Endothelial cell (in vitro differentiated cells): ENCODE results near the gene GABRG2. TPM values are rescaled to one million over a fixed set of nuclear protein-coding genes. Genes with fewer than 3 reads are reported as not detected.

ENCODE experiments used
- DNase-seq: peaks from one replicate; pipeline ENCODE4 v3.0.0; 2021; ENCODE audit warnings: low spot score
- H3K27ac Mint-ChIP-seq: one replicate; pipeline ENCODE4 v1.8.0; 2021; ENCODE audit warnings: mixed read lengths, inconsistent platforms; ENCODE audit not compliant: unreplicated experiment
- H3K27me3 Mint-ChIP-seq: one replicate; pipeline ENCODE4 v1.8.0; 2021; ENCODE audit warnings: mild to moderate bottlenecking, moderate library complexity, mixed read lengths, inconsistent platforms; ENCODE audit not compliant: unreplicated experiment
- H3K36me3 Mint-ChIP-seq: one replicate; pipeline ENCODE4 v1.8.0; 2021; ENCODE audit warnings: mild to moderate bottlenecking, low read depth, mixed read lengths, inconsistent platforms; ENCODE audit not compliant: unreplicated experiment
- H3K4me1 Mint-ChIP-seq: one replicate; pipeline ENCODE4 v1.8.0; 2021; ENCODE audit warnings: mild to moderate bottlenecking, mixed read lengths, inconsistent platforms; ENCODE audit not compliant: unreplicated experiment
- H3K4me3 Mint-ChIP-seq: one replicate; pipeline ENCODE4 v1.8.0; 2021; ENCODE audit warnings: mild to moderate bottlenecking, mixed read lengths, inconsistent platforms; ENCODE audit not compliant: unreplicated experiment
- H3K9me3 Mint-ChIP-seq: one replicate; pipeline ENCODE4 v1.8.0; 2021; ENCODE audit warnings: mixed read lengths, inconsistent platforms; ENCODE audit not compliant: unreplicated experiment
- total RNA-seq: library from RNA; stranded (reverse); fragmentation: NEBNext Ultra II Directional; extraction: Animal tissue kit (Norgen Biotek cat#: 25700); gene quantifications from one replicate; pipeline ENCODE4 v1.2.1, GENCODE V29; 2021; ENCODE audit not compliant: unreplicated experiment
- TF ChIP-seq, protein P1 (sequence below): fragments of 200-600 bp; sonication (generic); IDR thresholded peaks from one replicate; pipeline ENCODE4 v1.5.0; 2021; ENCODE audit warnings: antibody characterized with exemption; ENCODE audit not compliant: unreplicated experiment

The GABRG2 gene
- total RNA-seq, 1 donor from 2014 or later = 0.51 TPM

DNA sequence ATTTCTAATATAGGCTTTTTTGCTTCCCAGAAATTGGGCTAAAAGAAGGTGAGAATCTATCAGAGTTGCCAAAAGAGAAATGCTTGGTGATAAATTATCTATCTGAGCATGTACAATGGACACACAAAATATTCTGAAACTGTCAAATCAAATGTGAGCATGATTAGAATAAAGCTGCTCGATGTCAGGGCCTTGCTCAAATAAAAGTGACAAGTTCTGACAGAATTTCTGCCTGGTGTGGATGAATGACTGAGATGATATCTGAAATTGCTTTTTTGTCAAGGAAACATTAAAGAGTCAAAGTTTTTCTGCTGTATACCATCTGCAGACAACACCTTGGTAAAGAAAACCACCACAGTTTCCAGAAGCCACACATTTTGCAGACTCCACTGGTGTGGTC, 128.8 kb downstream of the GABRG2 start:
- no peaks in the 10 kb centered on the region for H3K27me3 Mint-ChIP-seq
- DNase-seq = no peak
- H3K27ac Mint-ChIP-seq = no peak overlapping the region
- H3K36me3 Mint-ChIP-seq = no peaks in the 10 kb centered on the region
- TF ChIP-seq, protein P1, sequence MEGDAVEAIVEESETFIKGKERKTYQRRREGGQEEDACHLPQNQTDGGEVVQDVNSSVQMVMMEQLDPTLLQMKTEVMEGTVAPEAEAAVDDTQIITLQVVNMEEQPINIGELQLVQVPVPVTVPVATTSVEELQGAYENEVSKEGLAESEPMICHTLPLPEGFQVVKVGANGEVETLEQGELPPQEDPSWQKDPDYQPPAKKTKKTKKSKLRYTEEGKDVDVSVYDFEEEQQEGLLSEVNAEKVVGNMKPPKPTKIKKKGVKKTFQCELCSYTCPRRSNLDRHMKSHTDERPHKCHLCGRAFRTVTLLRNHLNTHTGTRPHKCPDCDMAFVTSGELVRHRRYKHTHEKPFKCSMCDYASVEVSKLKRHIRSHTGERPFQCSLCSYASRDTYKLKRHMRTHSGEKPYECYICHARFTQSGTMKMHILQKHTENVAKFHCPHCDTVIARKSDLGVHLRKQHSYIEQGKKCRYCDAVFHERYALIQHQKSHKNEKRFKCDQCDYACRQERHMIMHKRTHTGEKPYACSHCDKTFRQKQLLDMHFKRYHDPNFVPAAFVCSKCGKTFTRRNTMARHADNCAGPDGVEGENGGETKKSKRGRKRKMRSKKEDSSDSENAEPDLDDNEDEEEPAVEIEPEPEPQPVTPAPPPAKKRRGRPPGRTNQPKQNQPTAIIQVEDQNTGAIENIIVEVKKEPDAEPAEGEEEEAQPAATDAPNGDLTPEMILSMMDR = no peak
- no peak overlapping the region for H3K4me3 Mint-ChIP-seq
- H3K4me1 Mint-ChIP-seq = no peaks in the 10 kb centered on the region
- H3K9me3 Mint-ChIP-seq = no peaks in the 10 kb centered on the region

DNA sequence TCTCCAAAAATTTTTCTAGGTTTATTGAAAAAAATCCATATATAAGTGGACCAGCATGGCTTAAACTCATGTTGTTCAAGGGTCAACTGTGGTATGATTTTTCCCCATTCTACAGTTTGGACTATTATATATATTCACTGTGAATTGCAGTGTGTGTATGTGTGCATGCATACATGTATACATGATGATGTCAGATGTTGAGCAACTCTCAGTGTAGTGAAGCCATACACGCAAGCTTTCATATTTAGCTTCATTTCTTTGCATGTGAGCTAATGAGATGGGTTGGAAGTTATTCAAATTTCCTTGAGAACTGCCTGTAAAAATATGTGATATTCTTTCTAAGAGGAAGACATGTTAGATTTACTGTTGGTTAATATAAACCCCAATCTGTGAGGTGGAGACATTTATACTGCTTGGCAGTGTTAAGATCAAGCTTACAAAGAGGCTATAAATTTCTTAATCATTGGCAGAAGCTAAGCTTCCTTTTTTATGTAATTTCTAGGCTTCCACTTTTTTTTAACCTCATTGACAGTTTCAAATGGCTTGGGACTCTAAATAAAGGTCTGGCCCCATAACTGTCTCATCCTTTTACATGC, 134.8 kb downstream of the GABRG2 start:
- no peaks in the 10 kb centered on the region for H3K9me3 Mint-ChIP-seq
- H3K27ac Mint-ChIP-seq = no peak overlapping the region
- H3K4me1 Mint-ChIP-seq = no peaks in the 10 kb centered on the region
- no peak for DNase-seq
- no peak overlapping the region for H3K4me3 Mint-ChIP-seq
- no peaks in the 10 kb centered on the region for H3K27me3 Mint-ChIP-seq
- TF ChIP-seq, protein P1 = no peak
- H3K36me3 Mint-ChIP-seq = no peaks in the 10 kb centered on the region

Other genes starting within 250 kb of the GABRG2 start
- not detected for gene GABRA1, start 219.7 kb upstream of the GABRG2 start, total RNA-seq